Measurements from ENCODE around the gene PPFIA1. TPM values are rescaled to one million over a fixed set of nuclear protein-coding genes. Genes with fewer than 3 reads are reported as not detected.
A peak's percentile ranks its signal among the peaks of the same experiment; 100 is the strongest.
"Not testable (repeated sequence)": the region's sequence is repeated elsewhere in the genome, so short reads cannot be mapped to it uniquely, and the experiment has no call there.

Gene PPFIA1
- polyA plus RNA-seq, 1 donor from 2014 or later, result 13.7 TPM

GRCh38 chr11:70315716-70316115 is 45.2 kb downstream of the PPFIA1 start:
- Mint-ChIP-seq H3K9me3 (no peaks in the 10 kb centered on the region), H3K36me3 (peaks cover 10% of the 10 kb centered on the region), H3K27ac (no peak overlapping the region), H3K4me1 (peaks cover 18 to 21% (median 18%) of the 10 kb centered on the region in 3 donors), H3K27me3 (peaks cover 2% of the 10 kb centered on the region), H3K4me3 (no peak overlapping the region)

DNA sequence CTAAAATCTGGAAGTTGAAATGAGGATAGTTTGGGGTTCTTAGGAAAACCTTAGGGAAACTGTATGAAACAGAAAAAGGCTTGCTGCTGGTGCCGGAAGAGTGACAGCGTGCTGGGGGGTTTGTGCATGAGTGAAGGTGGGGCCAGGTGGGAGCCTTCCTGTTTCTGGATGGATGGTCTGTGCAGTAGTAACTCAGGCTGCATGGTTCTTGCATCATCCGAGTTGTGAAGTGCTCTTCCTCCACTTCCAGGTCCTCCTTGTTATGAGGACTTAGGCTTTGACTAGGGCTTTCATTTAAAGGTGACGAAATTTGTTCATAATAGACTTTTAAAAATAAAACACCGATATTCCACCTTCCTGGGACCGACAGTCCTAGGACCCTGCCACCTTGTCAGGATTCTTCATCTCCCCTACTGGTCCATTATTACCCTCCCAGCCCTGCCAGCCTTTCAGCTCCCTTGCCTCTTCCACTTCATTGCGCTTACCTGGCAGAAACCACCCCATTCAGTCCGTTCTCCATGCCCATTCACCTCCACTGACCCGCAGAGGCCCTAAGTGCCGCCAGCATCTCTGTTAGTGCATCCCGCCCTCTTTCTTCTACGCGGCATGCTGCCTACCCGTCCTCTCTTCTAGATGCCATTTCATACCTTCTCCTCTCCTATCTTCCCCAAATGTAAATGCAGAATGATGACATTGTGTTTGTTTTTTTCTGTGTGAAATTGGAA is 47.3 kb downstream of the PPFIA1 start:
- Mint-ChIP-seq H3K36me3 (peaks cover 16% of the 10 kb centered on the region), H3K27me3 (peaks cover 2% of the 10 kb centered on the region), H3K4me1 (peaks cover 16 to 22% (median 18%) of the 10 kb centered on the region in 3 donors), H3K9me3 (no peaks in the 10 kb centered on the region), H3K27ac (no peak overlapping the region), H3K4me3 (no peak overlapping the region)

DNA sequence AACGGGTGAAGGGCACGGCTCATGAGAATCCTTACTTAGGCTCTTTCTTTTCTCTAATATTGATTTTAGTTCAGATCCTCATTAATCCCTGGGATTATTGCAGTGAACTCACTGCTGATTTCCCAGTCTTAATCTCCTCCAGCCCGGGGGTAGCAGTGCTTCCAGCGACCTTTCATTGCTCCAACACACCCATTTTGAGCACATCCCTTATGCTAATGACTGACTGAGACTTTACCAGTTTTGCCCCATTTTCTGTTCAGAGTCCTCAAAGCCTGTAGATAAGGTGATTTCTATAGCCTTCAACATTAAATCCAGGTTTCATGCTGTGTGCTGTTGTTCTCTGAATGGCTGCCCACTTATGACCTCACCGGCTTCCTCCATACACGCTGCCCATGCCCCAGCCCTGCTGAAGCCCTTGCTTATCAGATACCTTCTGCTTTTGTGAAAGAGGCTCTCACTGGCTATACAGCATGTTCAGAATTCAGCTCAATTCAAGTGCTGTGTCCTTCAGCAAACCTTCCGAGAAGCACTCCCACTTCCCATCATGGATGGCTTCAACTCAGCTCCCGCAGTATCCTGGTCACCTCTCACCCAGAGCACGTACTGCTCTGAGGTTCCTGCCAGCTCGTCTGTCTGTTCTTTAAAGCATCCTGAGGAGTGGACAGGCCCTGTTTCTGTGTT is 49.0 kb downstream of the PPFIA1 start:
- Mint-ChIP-seq H3K4me3 (no peak overlapping the region), H3K27me3 (no peaks in the 10 kb centered on the region), H3K36me3 (peaks cover 18% of the 10 kb centered on the region), H3K4me1 (peaks cover 2 to 7% (median 6%) of the 10 kb centered on the region in 3 donors), H3K27ac (no peak overlapping the region), H3K9me3 (no peaks in the 10 kb centered on the region)

GRCh38 chr11:70322666-70323065 is 52.2 kb downstream of the PPFIA1 start:
- Mint-ChIP-seq H3K4me1 (peaks cover under 1 to 5% (median 3%) of the 10 kb centered on the region in 3 donors), H3K27me3 (no peaks in the 10 kb centered on the region), H3K9me3 (no peaks in the 10 kb centered on the region), H3K4me3 (no peak overlapping the region), H3K27ac (no peak overlapping the region), H3K36me3 (peaks cover 20% of the 10 kb centered on the region)

DNA sequence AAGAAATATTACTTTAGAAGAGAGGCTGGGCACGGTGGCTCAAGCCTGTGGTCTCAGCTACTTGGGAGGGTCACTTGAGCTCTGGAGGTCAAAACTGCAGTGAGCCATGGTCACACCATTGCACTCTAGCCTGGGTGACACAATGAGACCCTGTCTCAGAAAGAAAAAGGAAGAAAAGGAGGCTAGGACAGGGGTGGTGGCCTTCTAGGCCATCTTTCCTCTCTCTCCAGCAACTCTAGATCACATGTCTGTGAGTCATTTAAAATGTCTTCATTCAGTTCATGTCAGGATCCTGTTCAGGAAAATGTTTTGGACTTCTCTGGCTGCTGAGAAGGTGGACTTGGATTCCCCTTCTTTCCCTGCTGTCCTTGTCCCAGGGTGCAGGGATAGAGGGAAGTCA is 53.3 kb downstream of the PPFIA1 start:
- peak overlapping the region in 2 of 3 donors; percentile 21 to 39 for H3K27ac Mint-ChIP-seq

GRCh38 chr11:70324376-70325115 is 54.1 kb downstream of the PPFIA1 start:
- Mint-ChIP-seq H3K4me3 (no peak overlapping the region), H3K4me1 (peaks cover 3 to 9% (median 4%) of the 10 kb centered on the region in 3 donors), H3K36me3 (peaks cover 20% of the 10 kb centered on the region), H3K9me3 (no peaks in the 10 kb centered on the region), H3K27me3 (no peaks in the 10 kb centered on the region), H3K27ac (no peak overlapping the region)

More for the DNA sequence above, 53.3 kb downstream of the PPFIA1 start:
- Mint-ChIP-seq H3K27me3 (no peaks in the 10 kb centered on the region), H3K9me3 (no peaks in the 10 kb centered on the region), H3K4me3 (peak overlapping the region in 1 of 4 donors; percentile 3), H3K36me3 (peaks cover 20% of the 10 kb centered on the region), H3K4me1 (peaks cover 3 to 9% (median 4%) of the 10 kb centered on the region in 3 donors)

- no peak overlapping the region for H3K27ac Mint-ChIP-seq
- no peak overlapping the region for H3K4me3 Mint-ChIP-seq
- H3K36me3 Mint-ChIP-seq, result peaks cover 17% of the 10 kb centered on the region
- no peaks in the 10 kb centered on the region for H3K27me3 Mint-ChIP-seq
- peaks cover 3 to 9% (median 4%) of the 10 kb centered on the region in 3 donors for H3K4me1 Mint-ChIP-seq
- no peaks in the 10 kb centered on the region for H3K9me3 Mint-ChIP-seq
These were observed 55.3 kb downstream of the PPFIA1 start for GRCh38 chr11:70325824-70326223.

GRCh38 chr11:70326365-70326811 is 55.9 kb downstream of the PPFIA1 start:
- Mint-ChIP-seq H3K4me3 (no peak overlapping the region), H3K36me3 (peaks cover 12% of the 10 kb centered on the region), H3K27ac (no peak overlapping the region), H3K9me3 (no peaks in the 10 kb centered on the region), H3K4me1 (peaks cover under 1 to 9% (median 4%) of the 10 kb centered on the region in 3 donors), H3K27me3 (no peaks in the 10 kb centered on the region)

DNA sequence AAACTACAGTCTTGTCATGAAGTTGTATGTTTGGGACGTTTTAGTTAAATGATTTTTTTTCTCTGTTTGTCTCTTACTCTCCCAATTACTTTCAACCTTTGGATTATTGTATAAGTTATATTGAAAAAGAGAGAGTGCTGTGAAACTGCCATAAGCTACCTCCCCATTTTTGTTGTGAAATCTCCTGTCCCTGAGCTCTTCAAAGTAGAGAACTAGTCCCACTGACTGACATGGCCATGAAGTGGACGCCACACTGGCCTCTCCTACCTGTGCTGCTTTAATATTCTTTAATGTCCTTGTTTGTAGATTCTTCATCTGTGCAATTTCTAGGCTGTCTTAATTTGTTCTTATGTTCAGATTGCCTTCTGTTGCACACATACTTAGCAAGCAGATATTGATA is 56.3 kb downstream of the PPFIA1 start:
- no peaks in the 10 kb centered on the region for H3K27me3 Mint-ChIP-seq
- H3K9me3 Mint-ChIP-seq, result no peaks in the 10 kb centered on the region
- H3K4me1 Mint-ChIP-seq, result peaks cover 0 to 9% (median 4%) of the 10 kb centered on the region in 3 donors
- H3K4me3 Mint-ChIP-seq, result no peak overlapping the region
- H3K27ac Mint-ChIP-seq, result no peak overlapping the region
- H3K36me3 Mint-ChIP-seq, result peaks cover 12% of the 10 kb centered on the region

DNA sequence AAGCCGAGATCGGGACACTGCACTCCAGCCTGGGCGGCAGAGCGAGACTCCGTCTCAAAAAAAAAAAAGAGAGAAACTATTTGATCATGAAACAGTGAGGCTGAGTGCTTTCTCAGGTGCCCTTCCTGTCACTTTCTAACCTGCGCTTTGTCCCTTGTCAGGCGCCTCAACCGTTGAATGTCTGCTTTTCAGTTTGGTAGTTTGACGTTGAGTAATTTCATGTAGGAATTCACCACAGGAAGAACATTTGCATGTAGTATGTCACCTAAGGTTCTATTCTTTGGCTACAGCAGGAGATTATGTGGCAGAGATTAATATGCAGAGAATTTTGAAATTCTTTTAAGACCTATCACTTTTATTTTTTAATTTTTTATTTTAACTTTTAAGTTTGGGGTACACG is 57.2 kb downstream of the PPFIA1 start:
- H3K9me3 Mint-ChIP-seq, result no peaks in the 10 kb centered on the region
- H3K4me1 Mint-ChIP-seq, result peaks cover 0 to 9% (median 4%) of the 10 kb centered on the region in 3 donors
- no peaks in the 10 kb centered on the region for H3K27me3 Mint-ChIP-seq
- peaks cover 12% of the 10 kb centered on the region for H3K36me3 Mint-ChIP-seq
- no peak overlapping the region for H3K27ac Mint-ChIP-seq
- H3K4me3 Mint-ChIP-seq, result no peak overlapping the region

GRCh38 chr11:70328556-70328955 is 58.1 kb downstream of the PPFIA1 start:
- Mint-ChIP-seq H3K4me3 (no peak overlapping the region), H3K27ac (no peak overlapping the region), H3K36me3 (peaks cover 13% of the 10 kb centered on the region), H3K27me3 (no peaks in the 10 kb centered on the region), H3K4me1 (peaks cover 0 to 9% (median 4%) of the 10 kb centered on the region in 3 donors), H3K9me3 (no peaks in the 10 kb centered on the region)

- H3K9me3 Mint-ChIP-seq, H3K27ac Mint-ChIP-seq, H3K4me1 Mint-ChIP-seq, H3K27me3 Mint-ChIP-seq, H3K4me3 Mint-ChIP-seq, H3K36me3 Mint-ChIP-seq: not testable (repeated sequence)
These were observed 60.9 kb downstream of the PPFIA1 start for GRCh38 chr11:70331320-70331843.

GRCh38 chr11:70331901-70332300 is 61.4 kb downstream of the PPFIA1 start:
- Mint-ChIP-seq H3K9me3 (no peaks in the 10 kb centered on the region), H3K4me1 (peaks cover 0 to 6% (median 4%) of the 10 kb centered on the region in 3 donors), H3K27me3 (no peaks in the 10 kb centered on the region), H3K27ac (no peak overlapping the region), H3K36me3 (peaks cover 10% of the 10 kb centered on the region), H3K4me3 (no peak overlapping the region)

- Mint-ChIP-seq H3K4me3 (no peak overlapping the region), H3K27me3 (no peaks in the 10 kb centered on the region), H3K4me1 (peaks cover 0 to 4% (median 3%) of the 10 kb centered on the region in 3 donors), H3K27ac (no peak overlapping the region), H3K9me3 (no peaks in the 10 kb centered on the region), H3K36me3 (peaks cover 12% of the 10 kb centered on the region)
These were observed 62.1 kb downstream of the PPFIA1 start for GRCh38 chr11:70332567-70332966.

DNA sequence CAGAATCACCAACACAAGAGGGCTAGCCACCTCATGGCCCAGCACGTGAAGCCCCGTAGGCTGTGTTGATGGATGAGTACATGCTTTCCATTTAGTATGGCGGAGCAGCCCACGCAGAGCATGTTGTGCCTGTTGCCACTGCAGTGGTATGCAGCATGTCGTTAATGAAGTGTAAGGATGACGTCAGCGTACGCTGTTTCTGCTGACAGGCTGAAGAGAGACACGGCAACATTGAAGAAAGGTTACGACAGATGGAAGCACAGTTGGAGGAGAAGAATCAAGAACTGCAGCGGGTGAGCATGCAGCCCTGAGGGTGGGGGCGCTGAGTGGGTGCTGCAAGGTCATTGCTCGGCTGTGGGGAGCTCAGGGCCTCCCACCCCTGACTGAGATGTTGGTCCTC is 62.8 kb downstream of the PPFIA1 start:
- Mint-ChIP-seq H3K36me3 (peaks cover 12% of the 10 kb centered on the region), H3K27me3 (no peaks in the 10 kb centered on the region), H3K27ac (no peak overlapping the region), H3K4me1 (peaks cover 0 to under 1% (median under 1%) of the 10 kb centered on the region in 3 donors), H3K4me3 (no peak overlapping the region), H3K9me3 (no peaks in the 10 kb centered on the region)

Data from IgD-negative memory B cell (primary cell).